GM12878 (cell line): ENCODE data around the gene OR2T35. TPM values are rescaled to one million over a fixed set of nuclear protein-coding genes. Genes with fewer than 3 reads are reported as not detected.

Experiments
- ATAC-seq: fragments of 200-7000 bp; cut with Tn5 transposase; 3 replicates; pipeline ENCODE4 v1.9.1; 2020; ENCODE audit warnings: mild to moderate bottlenecking, moderate library complexity
- BruUV-seq: library from RNA; stranded (reverse); fragments of 400-500 nt; replicated peaks from 2 replicates; lab custom pipeline; 2021; lab: Mats Ljungman, UMichigan
- CTCF ChIA-PET: fragments of 300-600 bp; sonication (Branson Sonifier 250); formaldehyde crosslinking; extraction: SDS; loops from one replicate; lab custom pipeline; 2021; ENCODE audit warnings: inconsistent platforms; lab: Yijun Ruan, JAX
- POLR2A ChIA-PET: fragments of 350-600 bp; formaldehyde crosslinking; extraction: SDS; loops from one replicate; lab custom pipeline; 2021; ENCODE audit warnings: inconsistent platforms; lab: Charles Lee
- RAD21 ChIA-PET: fragments of 300-600 bp; sonication (Branson Sonifier 250); formaldehyde crosslinking; loops from one replicate; lab custom pipeline; 2023; ENCODE audit warnings: antibody characterized with exemption; ENCODE audit not compliant: unreplicated experiment; lab: Charles Lee
- SMC1A ChIA-PET: fragments of 300-600 bp; sonication (Branson Sonifier 250); formaldehyde crosslinking; loops from one replicate; lab custom pipeline; 2023; ENCODE audit not compliant: unreplicated experiment, uncharacterized antibody; lab: Charles Lee
- DNase-seq: peaks from one replicate; pipeline ENCODE4 v3.0.0-alpha.2; 2011; ENCODE audit warnings: low read depth, low spot score
- FAIRE-seq: peaks from 3 replicates; lab custom pipeline; 2011; peaks lifted over from hg19 to GRCh38; lab: Jason Lieb, UNC
- H2AFZ ChIP-seq: 2 replicates; pipeline ENCODE4 v1.6.0; 2011; ENCODE audit warnings: low read depth, low read length, control low read depth; ENCODE audit not compliant: control insufficient read depth
- H3K27ac ChIP-seq: 2 replicates; pipeline ENCODE4 v1.5.1; 2011; ENCODE audit warnings: control low read depth; ENCODE audit not compliant: control insufficient read depth, insufficient read depth
- H3K27me3 ChIP-seq, 2 experiments: replicated peaks in 1 of 2; 2 replicates each; pipeline versions ENCODE4 v1.6.0 to v1.6.1; 2011; ENCODE audit warnings: low read length in 1 of 2; ENCODE audit not compliant: control insufficient read depth in 2 of 2, insufficient read depth in 2 of 2
- H3K36me3 ChIP-seq, 2 experiments: 2 replicates each; pipeline ENCODE4 v1.5.1; 2011; ENCODE audit warnings: low read length in 1 of 2; ENCODE audit not compliant: control insufficient read depth in 2 of 2, insufficient read depth in 2 of 2
- H3K4me1 ChIP-seq: 2 replicates; pipeline ENCODE4 v1.6.1; 2011; ENCODE audit warnings: mild to moderate bottlenecking, low read length, moderate library complexity, mixed read lengths; ENCODE audit not compliant: control insufficient read depth, insufficient read depth
- H3K4me2 ChIP-seq: 2 replicates; pipeline ENCODE4 v1.6.0; 2011; ENCODE audit warnings: control low read depth; ENCODE audit not compliant: control insufficient read depth, insufficient read depth
- H3K4me3 ChIP-seq: fragments of 200-600 bp; sonication (generic); 2 replicates; pipeline ENCODE4 v1.5.1; 2016
- H3K79me2 ChIP-seq: 2 replicates; pipeline ENCODE4 v1.6.0; 2011; ENCODE audit warnings: low read length; ENCODE audit not compliant: control insufficient read depth, insufficient read depth
- H3K9ac ChIP-seq: 2 replicates; pipeline ENCODE4 v1.8.0; 2011; ENCODE audit warnings: low read length, control low read depth, mixed read lengths; ENCODE audit not compliant: control insufficient read depth, insufficient read depth
- H3K9me3 ChIP-seq: replicated peaks from 3 replicates; pipeline ENCODE4 v1.5.1; 2011; ENCODE audit warnings: mild to moderate bottlenecking, low read length; ENCODE audit not compliant: control insufficient read depth, insufficient read depth
- H4K20me1 ChIP-seq: 2 replicates; pipeline ENCODE4 v1.6.0; 2011; ENCODE audit not compliant: control insufficient read depth, insufficient read depth
- ATF7 ChIP-seq: fragments of 450-650 bp; IDR thresholded peaks from 2 replicates; pipeline ENCODE4 v1.6.1; 2016; ENCODE audit warnings: low read depth, mild to moderate bottlenecking
- BHLHE40 ChIP-seq, 2 experiments: fragments of 450-650 bp in 1 of 2; IDR thresholded peaks; 2 replicates each; pipeline ENCODE4 v1.6.1; 2011 to 2017; ENCODE audit warnings: low read depth in 2 of 2, borderline replicate concordance in 1 of 2, improper control_type of control experiment in 1 of 2, low read length in 1 of 2, mild to moderate bottlenecking in 1 of 2
- CBX5 ChIP-seq: sonication (generic); IDR thresholded peaks from 2 replicates; pipeline ENCODE4 v1.6.1; 2016; ENCODE audit warnings: low read depth, moderate library complexity, mild to moderate bottlenecking, inconsistent platforms
- E2F4 ChIP-seq: IDR thresholded peaks from 2 replicates; pipeline ENCODE4 v1.6.1; 2012; ENCODE audit warnings: low read depth, low read length, improper control_type of control experiment
- EGR1 ChIP-seq, 2 experiments: IDR thresholded peaks; 1 replicate in 1 of 2; 2 replicates in 1 of 2; pipeline ENCODE4 v1.6.1; 2011 to 2012; ENCODE audit warnings: low read depth in 2 of 2, low read length in 2 of 2, borderline replicate concordance in 1 of 2, mild to moderate bottlenecking in 1 of 2, moderate library complexity in 1 of 2
- HDAC2 ChIP-seq: fragments of 200-600 bp; sonication (generic); IDR thresholded peaks from 2 replicates; pipeline ENCODE4 v1.6.1; 2017
- MYC ChIP-seq: IDR thresholded peaks from 2 replicates; pipeline ENCODE4 v1.6.1; 2011; ENCODE audit warnings: mild to moderate bottlenecking, low read length, moderate library complexity, inconsistent platforms; ENCODE audit not compliant: insufficient read depth, insufficient replicate concordance, insufficient read length, severe bottlenecking
- NFXL1 ChIP-seq: fragments of 450-650 bp; IDR thresholded peaks from 2 replicates; pipeline ENCODE4 v1.6.1; 2017; ENCODE audit warnings: antibody characterized with exemption, mild to moderate bottlenecking, borderline replicate concordance
- NRF1 ChIP-seq: conservative IDR thresholded peaks from 2 replicates; pipeline ENCODE4 v1.6.1; 2011; ENCODE audit warnings: mild to moderate bottlenecking, low read depth, low read length, improper control_type of control experiment
- SRF ChIP-seq, 2 experiments: IDR thresholded peaks; 2 replicates each; pipeline ENCODE4 v1.6.1; 2011; ENCODE audit warnings: low read depth in 2 of 2, low read length in 2 of 2, mild to moderate bottlenecking in 1 of 2, moderate library complexity in 1 of 2
- TAF1 ChIP-seq: IDR thresholded peaks from 2 replicates; pipeline ENCODE4 v1.6.1; 2011; ENCODE audit warnings: mild to moderate bottlenecking, low read depth, low read length, borderline replicate concordance
- TBL1XR1 ChIP-seq: IDR thresholded peaks from 2 replicates; pipeline ENCODE4 v1.6.1; 2012; ENCODE audit warnings: low read depth, low read length, improper control_type of control experiment
- YY1 ChIP-seq: IDR thresholded peaks from 2 replicates; pipeline ENCODE4 v1.6.1; 2011; ENCODE audit warnings: low read depth, mild to moderate bottlenecking, low read length
- WGBS: methylation state at CpG from one replicate; pipeline ENCODE4 v1.1.6; 2016; ENCODE audit warnings: low lambda C conversion rate; ENCODE audit not compliant: insufficient replicate concordance, insufficient coverage; ENCODE audit errors: missing lambda C conversion rate; 5-methylcytosine and 5-hydroxymethylcytosine counted together
- in situ Hi-C: fragments of 300-500 bp; cut with MboI; formaldehyde crosslinking; loops from 9 replicates; pipeline ENCODE4 v1.14.3; 2018; ENCODE audit warnings: mixed read lengths
- intact Hi-C: fragments of 100-400 bp; cut with micrococcal nuclease; formaldehyde crosslinking; loops from one replicate; pipeline ENCODE4 v1.14.2; 2022; ENCODE audit not compliant: unreplicated experiment
- polyA plus RNA-seq, 11 experiments: library from polyadenylated mRNA; depleted of rRNA in 4 of 11; unstranded in 6 of 11; stranded (reverse) in 5 of 11; fragments of >200 nt; fragmentation: Nextera tagmentation in 4 of 11; fragmentation: Illumina TruSeq in 1 of 11; extraction: Ambion mirVana in 4 of 11; extraction: Trizol in 1 of 11; gene quantifications; 1 replicate in 1 of 11; 2 replicates in 10 of 11; pipeline versions ENCODE4 v1.2.1 to v1.2.3, GENCODE V29; 2011 to 2016; ENCODE audit warnings: inconsistent platforms in 2 of 11, missing spikeins in 2 of 11, low read depth in 1 of 11
- total RNA-seq, 4 experiments: library from RNA; depleted of rRNA in 3 of 4; stranded (reverse); fragments of >200 nt in 3 of 4; fragmentation: Illumina TruSeq in 1 of 4; extraction: Trizol in 1 of 4; gene quantifications; 2 replicates each; pipeline versions ENCODE4 v1.2.1 to v1.2.3, GENCODE V29; 2013 to 2021

Gene OR2T35
- total and polyA plus RNA-seq, 10 of the 15 experiments (the other 5 are each of a cell fraction or from before 2014, with no cell fraction given): 0.03 to 0.89 (median 0.38) TPM; not detected in 2

- Histone ChIP-seq H3K4me2 (no peak overlapping the region), H3K9ac (no peak overlapping the region), H3K4me3 (no peak overlapping the region), H3K27ac (no peak overlapping the region), H3K9me3 (no peaks in the 10 kb centered on the region), H3K4me1 (no peaks in the 10 kb centered on the region), H4K20me1 (no peaks in the 10 kb centered on the region), H3K79me2 (no peaks in the 10 kb centered on the region), H3K36me3 (no peaks in the 10 kb centered on the region), H3K27me3 (no peaks in the 10 kb centered on the region), H2AFZ (no peak overlapping the region)
- ChIA-PET CTCF (no interaction called here), RAD21 (no interaction called here), POLR2A (no interaction called here), SMC1A (no interaction called here)
- no CpG with 5 or more reads among the region's 4 CpGs for WGBS
- FAIRE-seq (no peak), ATAC-seq (no peak), DNase-seq (no peak)
- in situ Hi-C loops: no loop called here
- BruUV-seq: no TSS peak
- TF ChIP-seq BHLHE40 (IDR thresholded peaks at IDR 0.05; ENCODE audit: borderline replicate concordance in 1 of 2, low read depth in 2 of 2, low read length in 1 of 2) (no peak), TBL1XR1 (no peak), MYC (no peak), E2F4 (no peak), EGR1 (IDR thresholded peaks at IDR 0.05; ENCODE audit: borderline replicate concordance in 1 of 2, low read depth in 2 of 2, low read length in 2 of 2) (no peak), NRF1 (no peak), ATF7 (no peak), YY1 (no peak), HDAC2 (no peak), CBX5 (no peak), SRF (IDR thresholded peaks at IDR 0.05; ENCODE audit: low read depth in 2 of 2, low read length in 2 of 2) (no peak), TAF1 (no peak), NFXL1 (no peak)
- intact Hi-C loops: no loop called here
These were observed 19.9 kb downstream of the OR2T35 start for GRCh38 chr1:248625166-248625565.
